GM18870 (cell line): Measurements from ENCODE around the gene SCGB3A2.
"Not testable (repeated sequence)": the region's sequence is repeated elsewhere in the genome, so short reads cannot be mapped to it uniquely, and the experiment has no call there.

Source experiments
- ATAC-seq: cut with Tn5 transposase; IDR thresholded peaks from one replicate; pipeline ENCODE4 v1.9.1; 2021; ENCODE audit warnings: moderate library complexity; ENCODE audit not compliant: unreplicated experiment

SCGB3A2 gene

DNA sequence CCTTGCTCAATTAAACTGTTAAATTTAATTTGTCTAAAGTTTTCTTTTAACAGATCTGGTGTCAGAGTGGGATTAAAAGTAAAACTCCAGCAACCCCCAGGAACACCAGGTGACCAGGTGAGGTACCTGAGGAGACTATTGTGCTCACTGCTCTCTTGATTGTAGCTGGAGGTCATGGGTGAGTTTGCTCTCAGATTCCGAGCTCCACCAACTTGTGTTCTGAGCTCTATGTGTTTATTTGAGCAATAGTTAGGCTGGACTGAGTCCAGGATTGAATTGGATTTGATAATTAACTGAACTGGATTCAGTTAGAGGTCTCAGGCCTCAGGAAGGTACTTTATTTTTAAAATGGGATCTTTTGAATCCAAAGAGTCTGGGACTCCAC, 17.9 kb upstream of the SCGB3A2 start:
- ATAC-seq: no peak

- no peak for ATAC-seq
Observed at GRCh38 chr5:147863454-147864158, 14.9 kb upstream of the SCGB3A2 start.

- ATAC-seq: no peak
Observed at GRCh38 chr5:147869112-147869511, 9.4 kb upstream of the SCGB3A2 start.

- ATAC-seq: not testable (repeated sequence)
Observed at GRCh38 chr5:147869892-147870291, 8.6 kb upstream of the SCGB3A2 start.

- ATAC-seq: not testable (repeated sequence)
Observed at GRCh38 chr5:147871980-147872549, 6.4 kb upstream of the SCGB3A2 start.

DNA sequence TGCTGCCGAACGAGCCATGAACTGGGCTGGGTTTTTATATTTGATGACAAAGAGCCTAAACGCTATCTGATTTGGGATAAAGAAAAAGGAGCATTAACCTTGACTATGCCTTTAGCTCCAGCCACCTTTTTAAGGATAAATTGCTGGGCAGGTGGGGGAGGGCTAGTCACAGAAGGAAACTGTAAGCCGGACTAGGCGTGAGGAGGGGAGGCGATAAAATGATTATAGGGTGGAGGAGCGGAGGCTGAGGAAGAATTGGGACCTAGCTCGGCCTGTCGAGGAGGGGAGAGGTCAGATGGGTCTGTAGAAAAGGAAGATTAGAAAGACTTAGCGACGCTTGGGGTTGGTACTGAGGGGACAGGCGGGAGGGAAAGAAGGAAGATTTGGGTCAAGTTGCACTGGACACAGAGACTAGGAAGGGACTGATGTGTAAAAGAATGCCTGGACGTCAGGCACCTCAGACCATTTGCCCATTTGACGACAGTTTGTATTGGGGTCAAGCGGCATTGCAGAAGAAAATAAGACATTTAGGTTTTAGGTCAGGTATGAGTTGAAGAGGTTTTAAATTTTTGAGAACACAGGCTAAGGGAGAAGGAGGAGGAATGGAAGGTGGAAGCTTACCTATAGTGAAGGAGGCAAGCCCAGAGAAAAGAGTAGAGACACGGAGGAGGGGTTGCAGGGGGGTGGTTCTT, 5.6 kb upstream of the SCGB3A2 start:
- not testable (repeated sequence) for ATAC-seq

DNA sequence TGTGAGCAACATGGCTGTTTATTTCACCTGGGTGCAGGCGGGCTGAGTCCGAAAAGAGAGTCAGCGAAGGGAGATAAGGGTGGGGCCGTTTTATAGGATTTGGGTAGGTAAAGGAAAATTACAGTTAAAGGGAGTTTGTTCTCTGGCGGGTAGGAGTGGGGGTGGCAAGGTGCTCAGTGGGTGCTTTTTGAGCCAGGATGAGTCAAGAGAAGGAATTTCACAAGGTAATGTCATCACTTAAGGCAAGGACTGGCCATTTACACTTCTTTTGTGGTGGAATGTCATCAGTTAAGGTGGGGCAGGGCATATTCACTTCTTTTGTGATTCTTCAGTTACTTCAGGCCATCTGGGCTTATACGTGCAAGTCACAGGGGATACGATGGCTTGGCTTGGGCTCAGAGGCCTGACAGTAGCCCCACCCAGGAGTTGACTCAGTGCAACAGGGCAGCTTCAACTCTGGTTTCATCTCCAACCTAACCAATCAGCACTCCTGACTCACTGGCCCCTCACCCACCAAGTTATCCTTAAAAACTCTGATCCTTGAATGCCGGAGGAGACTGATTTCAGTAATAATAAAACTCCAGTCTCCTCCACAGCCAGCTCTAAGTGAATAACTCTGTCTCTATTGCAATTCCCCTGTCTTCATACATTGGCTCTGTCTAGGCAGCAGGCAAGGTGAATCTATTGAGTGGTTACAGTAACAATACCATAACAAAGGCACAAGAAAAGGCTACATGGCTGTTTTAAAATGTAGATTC, 4.2 kb upstream of the SCGB3A2 start:
- not testable (repeated sequence) for ATAC-seq

- ATAC-seq: no peak
Observed at GRCh38 chr5:147874910-147875367, 3.6 kb upstream of the SCGB3A2 start.

- ATAC-seq: no peak
Observed at GRCh38 chr5:147876141-147876540, 2.4 kb upstream of the SCGB3A2 start.

DNA sequence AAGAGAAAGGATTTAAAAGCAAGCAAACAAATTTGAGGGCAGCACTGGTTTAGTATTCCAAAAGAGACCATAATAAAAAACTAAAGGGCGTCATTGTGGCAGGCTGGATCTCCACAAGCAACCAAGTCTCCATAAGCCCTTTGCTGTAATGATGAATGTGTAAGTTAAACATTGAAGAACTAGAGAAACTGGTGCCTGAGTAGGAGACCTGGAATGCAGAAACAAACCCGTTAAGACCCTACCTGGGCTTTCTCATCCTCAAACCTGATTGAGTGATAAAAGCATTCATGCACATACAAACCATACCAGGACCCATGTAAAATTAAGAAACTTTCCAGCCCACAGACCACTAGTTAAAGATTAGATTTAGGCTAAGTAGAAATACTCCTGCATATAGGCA, 1.9 kb upstream of the SCGB3A2 start:
- no peak for ATAC-seq

DNA sequence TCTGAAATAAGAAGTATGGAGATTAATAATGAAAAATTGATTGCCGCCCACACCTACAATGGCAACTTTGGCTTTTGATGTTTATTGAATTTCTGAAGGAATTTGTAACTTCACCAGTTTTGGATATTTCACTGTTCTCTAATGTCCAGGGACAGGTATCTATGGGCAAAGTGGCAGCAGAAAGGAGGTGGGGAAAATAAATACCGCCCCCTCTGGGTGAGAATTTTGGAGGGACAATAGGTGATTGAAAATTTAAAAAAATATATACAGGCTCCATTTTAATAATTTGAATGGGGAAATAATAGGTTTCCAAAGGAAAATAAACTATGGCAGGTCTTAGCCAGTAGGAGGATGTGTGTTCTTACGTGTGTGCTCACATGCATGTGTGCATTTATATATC, 1.3 kb downstream of the SCGB3A2 start:
- no peak for ATAC-seq

- no peak for ATAC-seq
Observed at GRCh38 chr5:147880487-147880886, 2.0 kb downstream of the SCGB3A2 start.

DNA sequence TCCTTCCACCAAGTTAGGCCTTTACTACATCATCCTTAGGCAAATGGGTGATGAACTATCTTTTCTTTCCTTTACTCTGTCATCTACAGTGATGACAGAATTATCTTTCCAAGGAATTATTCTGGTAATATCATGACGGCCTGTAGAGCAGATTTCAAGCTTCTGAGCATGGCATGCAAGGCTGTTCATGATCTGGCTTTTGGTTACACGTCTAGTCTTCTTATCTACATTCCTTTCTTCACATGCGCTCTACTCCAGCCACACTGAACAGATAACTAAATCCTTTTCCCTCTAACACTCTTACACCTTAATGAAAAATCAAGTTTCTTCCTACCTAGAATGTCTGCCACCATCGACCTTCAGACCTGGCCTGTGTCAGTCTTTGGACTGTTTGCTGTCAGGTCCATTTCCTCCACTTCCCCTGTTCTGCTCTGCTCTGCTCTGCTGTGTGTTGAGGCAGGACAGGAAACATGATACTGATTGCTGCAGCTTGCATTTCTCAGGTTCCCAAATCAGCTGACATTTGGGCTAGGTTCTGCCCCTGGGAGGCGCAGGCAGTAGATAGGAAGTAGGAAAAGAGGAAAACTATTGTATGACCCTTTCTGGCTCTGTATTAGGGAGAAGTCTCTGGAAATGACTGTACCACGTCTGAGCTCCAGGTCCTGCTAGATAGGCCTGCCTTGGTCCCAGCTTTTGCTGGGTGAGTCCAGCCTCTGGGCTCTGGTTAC, 4.2 kb downstream of the SCGB3A2 start:
- ATAC-seq: no peak

DNA sequence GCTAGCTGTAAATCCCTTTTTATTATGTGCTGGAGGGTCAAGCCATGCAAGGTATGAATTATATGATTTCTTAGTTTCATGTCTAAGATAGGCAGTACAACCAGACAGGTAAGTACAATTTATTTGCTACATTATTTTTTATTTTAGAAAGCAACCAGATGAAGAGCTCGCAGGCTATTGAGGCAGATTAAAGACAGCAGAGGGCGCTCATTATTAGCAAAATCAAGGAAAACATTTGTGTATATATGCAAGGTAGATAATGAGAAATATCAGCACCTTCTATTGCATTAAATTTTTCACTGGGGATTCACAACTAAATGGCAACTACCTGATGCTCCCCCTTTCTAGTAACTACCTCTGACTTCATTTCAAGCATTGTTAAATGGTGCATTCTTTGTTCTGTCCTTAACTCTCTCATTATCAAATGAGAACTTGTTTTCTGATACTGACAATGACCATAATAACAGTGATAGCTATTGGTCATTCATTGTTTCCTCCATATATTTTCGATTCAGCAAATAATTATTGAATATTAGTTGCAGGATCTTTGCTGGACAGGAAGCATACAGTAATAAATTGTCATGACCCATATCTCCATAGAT, 8.6 kb downstream of the SCGB3A2 start:
- no peak for ATAC-seq

GRCh38 chr5:147887930-147888329, 9.4 kb downstream of the SCGB3A2 start:
- ATAC-seq: no peak

DNA sequence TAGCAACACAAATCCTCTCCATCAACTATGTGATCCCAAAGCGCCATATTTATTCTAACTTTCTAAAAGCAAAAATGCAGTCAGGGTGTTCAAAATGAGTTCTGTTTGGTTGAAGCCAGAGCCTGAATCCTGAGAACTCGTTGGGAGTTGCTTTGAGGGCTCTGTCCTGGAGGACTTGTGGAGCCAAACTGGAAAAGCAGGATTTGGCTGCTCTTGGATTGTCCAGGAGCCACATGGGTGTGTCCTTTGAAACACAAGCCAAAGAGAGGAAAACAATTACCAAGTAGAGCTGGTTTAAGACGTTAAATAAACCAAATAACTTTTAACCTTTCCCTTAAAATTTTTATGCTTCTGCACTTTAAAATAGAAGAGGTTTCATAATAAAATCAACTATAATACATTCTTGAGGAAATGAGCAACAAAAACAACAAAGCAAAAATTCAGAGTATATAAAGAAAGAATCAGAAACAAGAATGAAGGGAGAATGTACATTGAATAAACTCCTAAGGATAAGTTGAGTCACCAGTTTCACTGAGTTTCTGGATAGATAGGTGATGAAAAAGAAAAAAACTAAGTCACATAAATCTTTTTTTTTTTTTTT, 14.3 kb downstream of the SCGB3A2 start:
- ATAC-seq: no peak

- ATAC-seq: no peak
Observed at GRCh38 chr5:147893820-147894219, 15.3 kb downstream of the SCGB3A2 start.

- ATAC-seq: no peak
Observed at GRCh38 chr5:147895864-147896263, 17.4 kb downstream of the SCGB3A2 start.

DNA sequence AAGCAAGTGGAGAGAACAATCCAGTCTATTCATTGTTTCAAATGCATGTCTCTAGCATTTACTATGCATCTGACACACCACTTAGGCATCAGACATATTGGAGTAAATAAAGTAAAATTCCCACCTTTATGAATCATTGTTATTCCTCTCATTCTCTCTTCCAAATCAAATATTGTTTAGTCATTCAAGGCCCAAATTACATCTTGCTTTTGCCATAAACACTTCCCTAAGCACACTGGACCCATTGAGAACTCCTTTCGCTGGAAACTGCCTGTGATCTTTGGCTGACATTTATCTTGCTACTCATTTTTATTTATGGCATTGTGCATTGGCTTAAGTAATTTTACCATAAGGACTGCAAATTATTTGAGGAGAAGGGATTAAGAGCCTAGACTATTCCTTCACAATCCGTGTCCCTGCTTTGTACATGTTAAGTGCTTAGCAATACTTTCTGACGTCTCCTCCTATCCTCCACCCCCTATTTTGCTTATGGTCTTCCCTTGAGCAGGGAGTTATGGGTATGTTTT, 20.4 kb downstream of the SCGB3A2 start:
- no peak for ATAC-seq

GRCh38 chr5:147901599-147902039, 23.1 kb downstream of the SCGB3A2 start:
- no peak for ATAC-seq
